HG02763 (cell line): ENCODE results near the gene FBN3.

Experiments
- ATAC-seq: cut with Tn5 transposase; IDR thresholded peaks from one replicate; pipeline ENCODE4 v1.9.1; 2021; ENCODE audit warnings: mild to moderate bottlenecking, moderate library complexity; ENCODE audit not compliant: unreplicated experiment

Gene FBN3

DNA sequence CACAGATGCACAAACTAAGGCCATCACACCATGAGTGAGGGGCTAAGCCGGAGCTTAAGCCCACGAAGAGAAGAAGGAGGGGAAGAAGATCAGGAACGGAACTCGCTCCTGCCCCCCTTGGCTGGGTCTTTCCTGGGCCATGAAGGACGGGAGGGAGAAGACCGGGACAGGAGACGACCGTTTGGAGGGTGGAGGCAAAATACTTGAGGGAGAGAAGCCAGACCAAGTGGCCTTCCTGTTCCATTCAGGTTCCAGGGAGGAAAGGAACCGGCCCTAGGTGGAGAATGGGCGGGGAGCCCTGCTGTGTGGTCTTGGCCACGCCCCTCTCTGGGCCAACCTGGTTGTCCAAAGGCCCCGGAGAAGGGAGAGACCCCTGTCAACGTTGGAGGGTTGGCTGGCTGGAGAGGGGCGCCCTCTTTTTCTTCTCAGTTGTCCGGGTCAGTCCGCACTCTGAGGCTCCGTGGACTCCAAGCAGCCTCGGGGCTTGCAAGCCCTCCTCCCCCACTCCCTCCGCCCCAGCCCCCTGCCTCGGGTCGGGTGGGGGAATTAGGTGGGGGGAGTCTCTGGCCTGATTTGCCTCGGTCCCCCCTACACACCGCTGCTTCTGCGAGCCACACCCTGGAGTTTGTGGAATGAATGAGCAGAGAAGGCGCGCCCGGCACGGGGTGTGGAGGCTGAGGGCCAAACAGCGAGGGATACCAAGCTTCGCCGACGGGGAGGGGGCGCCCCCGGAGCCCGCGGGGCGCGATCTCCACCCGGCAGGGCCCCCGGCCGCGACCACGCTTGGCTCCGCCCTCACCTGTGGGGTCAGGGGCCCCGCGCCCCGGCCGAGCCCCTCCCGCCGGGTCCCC, 757 bp downstream of the FBN3 start:
- ATAC-seq, result no peak

DNA sequence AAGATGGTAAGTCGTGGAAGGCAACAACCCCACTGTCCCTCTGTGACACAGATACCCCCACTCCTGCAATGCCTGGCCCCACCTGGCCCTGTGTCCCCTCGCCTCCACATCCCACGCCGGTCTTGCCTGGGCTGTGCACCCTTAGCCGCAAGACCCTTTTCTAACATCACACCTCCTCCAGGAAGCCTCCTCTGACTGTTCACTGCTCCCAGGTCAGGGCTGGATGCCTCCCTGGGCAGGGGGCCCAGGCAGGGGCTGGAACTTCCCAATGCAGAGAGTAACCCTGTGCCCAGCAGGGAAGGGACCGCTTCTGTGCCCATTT, 1.3 kb downstream of the FBN3 start:
- no peak for ATAC-seq

DNA sequence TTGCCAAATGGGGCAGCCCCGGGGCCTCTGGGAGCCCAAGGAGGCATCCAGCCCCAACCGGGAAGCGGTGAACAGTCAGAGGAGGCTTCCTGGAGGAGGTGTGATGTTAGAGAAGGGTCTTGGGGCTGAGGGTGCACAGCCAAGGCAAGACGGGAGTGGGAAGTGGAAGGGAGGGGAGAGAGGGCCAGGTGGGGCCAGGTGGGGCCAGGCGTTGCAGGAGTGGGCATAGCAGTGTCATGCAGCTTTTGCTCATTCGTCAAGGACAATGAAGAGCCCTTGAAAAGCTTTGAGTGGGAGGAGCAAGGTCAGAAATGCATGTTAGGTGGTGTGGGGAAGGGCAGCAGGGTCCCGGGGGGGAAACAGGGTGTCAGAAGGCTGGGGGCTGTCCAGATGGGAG, 1.8 kb downstream of the FBN3 start:
- no peak for ATAC-seq

DNA sequence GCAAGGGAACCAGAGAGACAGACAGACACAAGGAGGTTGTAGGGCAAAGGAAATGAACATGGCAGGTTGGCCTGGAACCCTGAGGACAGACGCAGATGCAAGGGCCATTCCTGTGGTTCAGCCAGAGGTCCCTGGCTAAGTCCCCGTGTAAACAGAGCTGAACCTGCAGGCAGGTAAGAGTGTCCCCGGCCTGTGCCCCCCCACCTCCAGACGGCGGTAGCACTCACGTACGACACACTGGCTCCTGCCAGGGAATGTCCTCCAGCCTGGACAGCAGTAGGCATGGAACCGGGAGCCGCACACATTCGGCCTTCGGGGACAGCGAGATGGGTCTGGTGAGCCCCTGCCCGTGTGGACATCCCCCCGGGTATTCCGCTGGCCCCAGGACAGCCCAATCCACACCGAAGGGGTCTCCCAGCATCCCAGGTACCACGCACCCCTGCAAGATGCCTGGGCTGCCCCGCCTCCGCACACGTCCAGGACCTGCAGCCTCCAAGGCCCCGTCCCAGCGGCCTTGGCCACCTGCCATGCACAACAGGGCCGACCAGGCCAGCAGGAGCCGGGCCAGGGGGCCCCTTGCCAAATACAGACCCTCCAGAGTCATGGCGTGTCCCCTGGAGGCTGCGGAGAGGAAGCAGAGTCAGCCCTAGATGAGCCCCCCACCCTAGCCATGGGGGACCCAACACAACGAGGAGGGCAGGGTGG, 2.4 kb downstream of the FBN3 start:
- ATAC-seq, result no peak

DNA sequence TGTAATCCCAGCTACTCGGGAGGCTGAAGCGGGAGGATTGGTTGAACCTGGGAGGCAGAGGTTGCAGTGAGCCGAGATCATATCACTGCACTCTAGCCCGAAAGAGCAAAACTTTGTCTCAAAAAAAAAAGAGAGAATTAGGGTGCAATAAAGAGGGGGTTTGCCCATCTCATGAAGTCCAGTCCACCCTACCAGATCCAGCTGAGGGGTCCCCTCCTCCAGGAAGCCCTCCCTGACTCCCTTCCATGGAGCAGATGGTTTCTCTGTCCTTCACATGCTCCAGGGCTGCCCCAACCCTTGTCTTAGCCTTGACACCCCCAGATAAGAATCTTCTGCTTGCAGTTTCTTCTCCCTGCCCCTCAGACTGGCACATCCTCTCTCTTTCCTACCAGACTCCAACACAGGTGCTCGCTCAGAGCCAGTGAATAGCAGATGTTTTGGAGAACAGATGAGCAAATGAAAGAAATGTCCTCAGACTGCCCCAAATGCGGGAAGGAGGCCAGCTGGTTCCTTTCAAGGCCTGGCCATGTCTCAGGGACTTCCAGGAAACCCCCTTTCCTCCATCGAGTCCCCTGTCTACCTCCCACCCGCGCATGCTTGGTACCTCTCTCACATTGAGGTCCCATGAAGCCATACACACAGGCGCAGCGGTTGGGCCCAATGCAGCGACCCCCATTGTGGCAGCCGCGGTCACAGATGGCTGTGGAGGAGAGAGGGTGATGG, 5.0 kb downstream of the FBN3 start:
- ATAC-seq, result no peak

DNA sequence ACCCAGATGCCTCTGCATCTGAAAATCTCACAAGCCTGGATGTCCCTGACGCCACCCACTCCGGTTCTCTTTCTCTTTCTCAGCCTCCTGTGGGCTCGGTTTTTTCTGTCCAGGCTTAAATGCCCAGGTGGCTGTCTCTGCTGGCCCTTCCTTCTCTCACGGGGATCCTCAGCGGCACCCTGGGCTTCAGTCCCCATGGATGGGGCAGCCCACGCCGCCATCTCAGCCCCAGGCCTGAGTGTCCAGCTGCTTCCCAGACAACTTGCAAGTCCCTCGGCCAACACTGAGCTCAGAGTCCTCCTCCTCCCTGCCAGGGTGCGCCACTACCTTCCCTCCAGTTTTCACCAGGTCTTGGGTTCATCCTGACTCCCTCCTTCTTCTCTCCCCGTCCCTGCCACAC, 6.4 kb downstream of the FBN3 start:
- no peak for ATAC-seq

DNA sequence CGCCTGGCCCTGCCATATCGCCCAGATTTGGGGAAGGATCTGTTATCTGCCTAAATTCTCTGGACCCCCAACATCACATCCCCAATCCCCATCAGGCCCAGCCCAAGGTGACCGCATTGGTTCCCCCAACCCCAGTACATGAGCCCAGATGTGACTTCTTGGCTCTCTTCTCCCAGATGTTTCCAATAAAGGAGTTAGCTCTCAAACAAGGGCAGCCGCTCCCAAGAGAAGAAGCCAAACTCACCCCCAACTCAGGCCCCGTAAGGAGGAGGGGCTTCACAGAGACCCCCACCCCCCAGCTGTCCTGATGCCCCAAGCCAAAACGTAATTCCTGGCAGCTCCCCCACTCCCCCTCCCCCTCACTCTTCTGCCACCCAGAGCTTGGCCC, 6.9 kb downstream of the FBN3 start:
- ATAC-seq, result no peak

DNA sequence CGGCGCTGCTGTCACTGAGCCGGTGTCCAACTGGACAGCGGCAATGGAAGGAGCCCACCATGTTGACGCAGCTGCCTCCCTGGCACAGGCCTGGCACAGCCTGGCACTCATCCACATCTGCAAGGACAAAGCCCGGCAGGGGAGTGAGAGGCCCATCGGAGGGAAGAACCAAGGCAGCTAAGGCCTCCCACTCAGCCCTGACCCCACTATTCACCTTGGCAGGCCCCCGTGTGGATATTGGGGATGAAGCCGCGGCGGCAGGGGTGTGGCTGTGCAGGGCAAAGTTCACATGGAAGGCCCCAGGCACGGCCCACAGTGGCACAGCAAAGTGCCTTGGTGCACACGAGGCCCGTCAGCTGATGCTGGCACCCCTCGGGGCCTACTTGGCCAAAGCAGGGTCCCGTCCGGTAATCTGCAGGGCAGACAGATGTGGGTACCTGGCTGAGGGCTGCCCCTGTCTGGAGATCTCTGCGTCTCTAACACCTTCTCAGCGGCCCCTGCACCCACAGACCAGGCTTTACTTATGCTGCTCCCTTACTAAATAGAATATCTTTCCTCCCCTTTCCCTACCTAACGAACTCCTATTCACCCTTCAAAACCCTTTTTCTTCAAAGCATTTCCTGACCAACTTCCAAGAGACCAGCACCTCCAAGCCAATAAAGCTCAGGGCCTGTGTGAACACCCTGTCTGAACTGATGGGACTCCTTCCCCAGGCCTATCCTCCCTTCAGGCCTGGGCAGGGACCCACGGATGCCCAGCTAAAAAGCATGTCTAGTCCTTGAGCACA, 7.5 kb downstream of the FBN3 start:
- ATAC-seq, result no peak

DNA sequence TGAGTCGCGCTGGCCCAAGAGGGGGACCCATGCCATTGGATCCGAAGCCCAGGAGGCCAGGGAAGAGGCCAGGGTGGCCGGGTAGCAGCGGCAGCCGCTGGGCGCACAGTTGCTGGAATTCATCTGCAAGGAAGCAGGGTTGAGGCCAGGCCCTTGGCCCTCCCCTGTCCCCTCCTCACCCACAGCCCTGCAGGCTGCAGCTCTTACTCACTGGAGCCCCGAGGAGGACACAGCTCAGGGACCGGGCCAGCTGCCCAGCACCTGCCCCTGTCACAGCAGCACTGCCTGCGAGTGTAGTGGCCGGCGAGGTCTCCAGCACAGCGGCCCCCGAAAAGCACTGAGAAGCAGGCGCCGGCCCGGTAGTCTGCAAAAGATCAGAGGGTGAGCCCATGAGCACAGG, 11.2 kb downstream of the FBN3 start:
- no peak for ATAC-seq

DNA sequence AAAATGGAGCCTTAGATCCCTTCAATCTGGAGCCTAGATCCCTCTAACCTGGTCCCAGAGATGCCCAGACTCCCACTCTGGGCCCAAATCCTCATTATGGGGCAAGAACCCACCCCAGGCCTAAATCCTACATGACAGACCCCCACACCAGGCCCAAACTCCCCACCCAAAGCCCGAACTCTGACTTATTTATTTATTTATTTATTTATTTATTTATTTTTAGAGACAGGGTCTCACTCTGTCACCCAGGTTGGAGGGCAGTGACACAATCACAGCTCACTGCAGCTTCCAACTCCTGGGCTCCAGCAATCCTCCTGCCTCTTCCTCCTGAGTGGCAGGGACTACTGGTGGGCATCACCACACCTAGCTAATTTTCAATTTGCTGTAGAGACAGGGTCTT, 12.0 kb downstream of the FBN3 start:
- ATAC-seq, result no peak

DNA sequence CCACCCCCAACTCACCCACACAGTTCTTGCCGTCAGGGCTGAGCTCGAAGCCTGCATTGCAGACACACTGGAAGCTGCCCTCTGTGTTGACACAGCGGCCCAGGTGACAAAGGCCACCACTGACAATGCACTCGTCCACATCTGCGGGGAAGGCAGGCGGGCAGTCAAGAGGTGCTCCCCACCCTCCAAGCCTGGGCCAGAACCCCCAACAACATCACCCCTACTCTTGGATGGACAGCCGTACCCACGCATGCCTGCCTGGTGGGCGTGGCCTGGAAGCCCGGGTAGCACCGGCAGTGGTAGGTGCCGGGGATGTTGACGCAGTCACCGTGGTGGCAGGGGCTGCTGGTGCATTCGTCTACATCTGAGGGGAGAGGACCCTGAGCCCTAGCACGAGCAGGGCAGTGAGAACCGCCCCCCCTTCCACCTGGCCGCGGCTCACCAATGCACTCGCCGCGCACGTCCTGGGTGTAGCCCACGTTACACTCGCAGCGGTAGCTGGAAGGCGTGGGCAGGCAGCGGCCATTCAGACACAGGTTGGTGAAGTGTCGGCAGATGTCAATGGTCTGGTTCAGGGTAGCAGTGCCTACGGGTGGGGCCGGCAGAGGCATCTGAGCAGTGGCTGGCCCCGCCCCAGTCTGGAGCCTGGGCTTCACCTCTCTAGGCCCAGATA, 13.3 kb downstream of the FBN3 start:
- ATAC-seq, result no peak

DNA sequence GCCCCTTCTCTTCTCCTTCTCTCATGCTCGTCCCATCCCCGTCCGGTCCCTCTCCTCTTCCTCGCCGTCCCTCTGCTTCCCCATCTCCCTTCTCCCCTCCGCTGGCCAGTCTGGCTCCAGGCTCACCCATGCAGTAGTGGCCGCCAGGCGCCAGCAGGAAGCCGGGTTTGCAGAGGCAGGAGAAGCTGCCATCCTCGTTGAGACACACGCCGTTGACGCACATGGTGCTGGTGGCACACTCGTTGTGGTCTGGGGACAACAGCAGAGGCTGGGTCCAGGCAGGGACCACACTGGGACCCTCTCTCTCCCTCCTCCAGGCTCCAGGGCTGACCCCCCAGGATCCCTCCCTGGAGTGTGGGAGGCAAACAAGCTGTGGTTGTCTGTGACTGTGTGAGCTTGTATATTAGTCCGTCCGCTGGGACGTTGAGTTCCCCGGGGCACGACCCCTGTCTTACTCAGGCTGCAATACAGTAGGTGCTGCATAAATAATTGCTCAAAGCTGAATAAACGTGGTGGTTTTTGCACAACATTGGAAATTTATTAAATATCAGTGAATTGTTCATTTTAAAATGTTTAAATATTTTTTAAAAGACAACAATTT, 16.4 kb downstream of the FBN3 start:
- no peak for ATAC-seq

DNA sequence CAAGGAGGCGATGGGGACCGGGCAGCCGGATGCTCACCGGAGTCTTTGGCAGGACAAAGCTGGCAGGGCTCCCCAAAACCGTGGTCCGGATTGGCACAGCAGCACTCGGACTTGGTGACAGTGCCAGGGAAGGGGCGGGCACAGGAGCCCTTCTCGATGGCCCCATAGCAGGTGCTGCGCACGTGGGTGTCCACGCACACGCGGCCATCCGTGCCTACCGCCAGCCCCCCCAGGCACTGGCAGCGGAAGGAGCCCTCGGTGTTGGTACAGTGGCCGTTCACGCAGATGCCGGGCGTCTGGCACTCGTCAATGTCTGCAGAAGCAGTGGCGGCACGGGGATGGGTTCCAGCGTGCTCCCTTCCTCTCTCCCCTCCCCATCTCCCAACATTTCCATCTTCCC, 17.9 kb downstream of the FBN3 start:
- no peak for ATAC-seq

DNA sequence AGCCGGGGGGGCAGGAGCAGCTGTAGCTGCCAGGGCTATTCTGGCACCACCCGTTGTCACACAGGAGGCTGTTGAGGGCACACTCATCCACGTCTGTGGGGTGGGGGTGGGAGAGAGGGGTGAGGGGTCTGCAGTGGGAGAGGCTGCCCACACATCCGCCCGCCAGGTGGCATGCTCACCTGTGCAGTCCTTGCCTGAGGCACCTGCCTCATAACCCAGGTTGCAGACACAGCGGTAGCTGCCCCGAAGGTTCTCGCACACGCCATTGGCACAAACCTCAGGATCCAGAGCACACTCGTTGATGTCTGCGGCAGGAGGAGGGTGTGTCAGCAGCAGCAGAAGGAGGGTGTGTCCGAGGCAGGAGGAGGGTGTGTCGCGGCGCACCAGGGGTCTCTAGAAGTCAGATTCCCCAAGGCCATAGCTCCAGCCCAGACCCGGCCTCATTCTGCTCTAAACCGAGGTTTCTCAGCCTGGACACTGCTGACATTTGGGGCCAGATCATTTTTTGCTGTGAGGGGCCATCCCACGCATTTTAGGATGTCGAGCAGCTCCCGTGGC, 20.3 kb downstream of the FBN3 start:
- no peak for ATAC-seq

DNA sequence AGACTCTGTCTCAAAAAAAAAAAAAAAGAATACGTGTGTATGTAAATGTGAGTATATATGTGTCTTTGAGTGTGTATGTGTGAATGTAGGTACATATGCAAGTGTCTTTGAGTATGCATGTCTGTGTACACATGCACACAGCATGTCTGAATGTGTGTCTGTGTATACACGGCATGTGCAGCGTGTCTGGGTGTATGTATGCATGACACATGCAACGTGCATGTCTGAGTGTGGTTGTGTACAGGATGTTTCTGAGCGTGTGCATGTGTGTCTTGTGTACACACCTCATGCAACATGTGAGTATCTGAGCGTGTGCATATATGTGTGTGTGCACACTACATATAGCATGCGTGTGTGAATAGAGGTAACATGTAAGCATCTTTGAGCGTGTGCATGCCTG, 20.8 kb downstream of the FBN3 start:
- ATAC-seq, result no peak

DNA sequence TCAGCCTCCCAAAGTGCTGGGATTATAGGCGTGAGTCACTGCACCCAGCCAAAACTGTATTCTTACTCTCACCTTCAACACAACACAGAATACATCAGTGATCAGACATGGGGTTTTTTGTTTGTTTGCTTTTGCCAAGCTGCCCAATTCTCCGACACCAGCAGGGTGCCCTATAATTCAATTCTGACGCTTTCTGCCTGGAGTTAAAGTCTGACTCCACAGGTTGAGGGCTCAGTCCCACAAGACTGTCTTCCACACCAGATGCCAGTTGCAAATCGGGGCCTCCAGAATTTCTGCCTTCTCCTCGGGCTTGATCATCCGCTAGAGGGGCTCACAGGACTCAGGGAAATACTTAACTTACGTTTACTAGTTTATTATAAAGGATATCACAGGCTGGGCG, 22.1 kb downstream of the FBN3 start:
- ATAC-seq, result no peak

DNA sequence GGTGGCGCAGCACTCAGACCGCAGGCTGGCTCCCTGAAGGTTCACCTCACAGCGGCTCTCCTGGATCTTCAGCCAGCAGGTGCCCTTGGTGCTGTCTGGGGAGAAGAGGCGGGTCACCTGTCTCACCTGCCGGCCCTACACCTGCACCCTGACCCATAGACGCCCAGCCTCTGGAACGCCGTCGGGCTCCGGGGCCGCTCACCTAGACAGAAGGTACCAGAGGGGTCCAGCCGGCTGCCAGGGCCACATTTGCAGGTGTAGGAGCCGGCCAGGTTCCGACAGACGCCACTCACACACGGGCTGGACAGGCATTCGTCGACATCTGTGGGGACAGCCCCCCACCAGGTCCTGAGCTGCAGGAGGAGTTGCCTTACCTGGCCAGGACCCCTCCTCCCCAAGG, 22.9 kb downstream of the FBN3 start:
- no peak for ATAC-seq

DNA sequence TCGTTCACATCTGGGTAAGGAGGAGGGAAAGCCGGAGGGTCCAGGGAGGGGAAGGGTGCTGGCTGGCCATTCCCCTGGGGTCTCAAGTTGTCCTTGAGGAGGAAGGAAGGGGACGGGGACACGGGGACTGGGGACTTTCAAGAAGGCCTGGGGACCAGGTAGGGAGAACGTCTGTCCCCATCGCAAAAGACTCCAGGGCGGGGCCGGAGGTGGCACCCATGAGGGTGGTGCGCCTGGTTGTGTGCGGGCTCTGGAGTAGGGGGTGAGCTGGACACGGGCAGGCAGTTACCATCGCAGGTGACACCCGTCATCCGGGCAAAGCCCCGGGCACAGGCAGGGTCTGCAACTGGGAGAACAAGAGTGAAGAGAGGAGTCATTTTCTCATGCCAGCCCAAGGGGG, 23.4 kb downstream of the FBN3 start:
- no peak for ATAC-seq

DNA sequence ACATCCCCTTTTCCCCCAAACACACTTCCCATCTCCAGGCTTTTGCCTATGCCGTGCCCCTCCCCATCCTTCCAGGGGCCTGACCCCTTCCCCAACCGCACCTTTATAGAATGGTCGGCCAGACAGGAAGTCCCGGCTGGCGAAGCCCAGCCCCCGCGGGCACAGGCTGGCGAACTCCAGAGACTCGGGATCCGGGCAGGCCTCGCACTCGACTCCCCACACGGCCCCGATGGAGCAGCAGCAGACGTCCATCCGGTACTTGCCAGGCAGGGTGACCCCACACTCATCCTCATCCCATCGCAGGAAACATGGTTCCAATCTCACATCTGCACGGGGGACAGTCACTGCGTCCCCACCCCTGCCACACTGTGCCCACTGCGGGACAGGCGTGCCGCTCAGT, 25.7 kb downstream of the FBN3 start:
- ATAC-seq, result no peak
